NCI-H526 treated with DMSO at 0.1 percent for 48 hours (cell line): ENCODE results near the gene NKX1-1.
"Not testable (repeated sequence)": the region's sequence is repeated elsewhere in the genome, so short reads cannot be mapped to it uniquely, and the experiment has no call there.

ENCODE experiments used
- DNase-seq: peaks from one replicate; lab custom pipeline; 2025; lab: John Stamatoyannopoulos, UW

NKX1-1 gene

GRCh38 chr4:1404573-1405253, 1.5 kb downstream of the NKX1-1 start:
- no peak for DNase-seq

- DNase-seq: no peak
Measured at GRCh38 chr4:1403591-1404572, 2.4 kb downstream of the NKX1-1 start.

- DNase-seq: no peak
Measured at GRCh38 chr4:1403177-1403583, 3.1 kb downstream of the NKX1-1 start.

- DNase-seq: no peak
Measured at GRCh38 chr4:1402516-1403091, 3.6 kb downstream of the NKX1-1 start.

- no peak for DNase-seq
Measured at GRCh38 chr4:1402021-1402515, 4.2 kb downstream of the NKX1-1 start.

- DNase-seq: no peak
Measured at GRCh38 chr4:1401409-1402020, 4.7 kb downstream of the NKX1-1 start.

GRCh38 chr4:1400831-1401408, 5.3 kb downstream of the NKX1-1 start:
- DNase-seq: no peak

GRCh38 chr4:1400191-1400805, 5.9 kb downstream of the NKX1-1 start:
- no peak for DNase-seq

GRCh38 chr4:1399508-1400190, 6.6 kb downstream of the NKX1-1 start:
- no peak for DNase-seq

GRCh38 chr4:1398681-1399507, 7.3 kb downstream of the NKX1-1 start:
- DNase-seq: no peak

- DNase-seq: no peak
Measured at GRCh38 chr4:1396806-1397455, 9.3 kb downstream of the NKX1-1 start.

GRCh38 chr4:1395941-1396805, 10.1 kb downstream of the NKX1-1 start:
- DNase-seq: no peak

GRCh38 chr4:1395389-1395820, 10.8 kb downstream of the NKX1-1 start:
- DNase-seq: not testable (repeated sequence)

- DNase-seq: not testable (repeated sequence)
Measured at GRCh38 chr4:1394554-1395388, 11.5 kb downstream of the NKX1-1 start.

GRCh38 chr4:1393866-1394265, 12.4 kb downstream of the NKX1-1 start:
- no peak for DNase-seq

GRCh38 chr4:1393363-1393762, 12.9 kb downstream of the NKX1-1 start:
- DNase-seq: not testable (repeated sequence)
